ENCODE measurements around the gene FOXJ3.

Gene FOXJ3

GRCh38 chr1:42302034-42302433, 33.0 kb downstream of the FOXJ3 start:
- Histone ChIP-seq H3K9me3 (replicated peaks; ENCODE audit: low read length) (no peaks in the 10 kb centered on the region), H3K27me3 (ENCODE audit: control insufficient read depth, insufficient read depth, low read length) (no peaks in the 10 kb centered on the region), H3K9ac (ENCODE audit: low read depth, low read length) (no peak overlapping the region), H3K36me3 (ENCODE audit: insufficient read depth, low read length) (peaks cover 21% of the 10 kb centered on the region), H3K4me1 (ENCODE audit: control insufficient read depth, insufficient read depth, low read length) (peaks cover 3% of the 10 kb centered on the region), H3K4me3 (ENCODE audit: low read length) (no peak overlapping the region), H3K4me2 (ENCODE audit: low read length) (no peak overlapping the region)

- Histone ChIP-seq H3K9me3 (replicated peaks; ENCODE audit: low read length) (no peaks in the 10 kb centered on the region), H3K36me3 (ENCODE audit: insufficient read depth, low read length) (peaks cover 9% of the 10 kb centered on the region), H3K27me3 (ENCODE audit: control insufficient read depth, insufficient read depth, low read length) (no peaks in the 10 kb centered on the region), H3K4me2 (ENCODE audit: low read length) (no peak overlapping the region), H3K9ac (ENCODE audit: low read depth, low read length) (no peak overlapping the region), H3K4me1 (ENCODE audit: control insufficient read depth, insufficient read depth, low read length) (no peaks in the 10 kb centered on the region), H3K4me3 (ENCODE audit: low read length) (no peak overlapping the region)
Observed at GRCh38 chr1:42298520-42298919, 36.5 kb downstream of the FOXJ3 start.

GRCh38 chr1:42295816-42296215, 39.2 kb downstream of the FOXJ3 start:
- no peaks in the 10 kb centered on the region for H3K36me3 ChIP-seq (ENCODE audit: insufficient read depth, low read length)
- no peaks in the 10 kb centered on the region for H3K27me3 ChIP-seq (ENCODE audit: control insufficient read depth, insufficient read depth, low read length)
- H3K9me3 ChIP-seq (replicated peaks; ENCODE audit: low read length): no peaks in the 10 kb centered on the region
- H3K4me3 ChIP-seq (ENCODE audit: low read length): no peak overlapping the region
- no peak overlapping the region for H3K4me2 ChIP-seq (ENCODE audit: low read length)
- no peak overlapping the region for H3K9ac ChIP-seq (ENCODE audit: low read depth, low read length)
- H3K4me1 ChIP-seq (ENCODE audit: control insufficient read depth, insufficient read depth, low read length): no peaks in the 10 kb centered on the region

GRCh38 chr1:42290130-42290529, 44.9 kb downstream of the FOXJ3 start:
- H3K4me3 ChIP-seq (ENCODE audit: low read length): no peak overlapping the region
- no peaks in the 10 kb centered on the region for H3K27me3 ChIP-seq (ENCODE audit: control insufficient read depth, insufficient read depth, low read length)
- H3K9me3 ChIP-seq (replicated peaks; ENCODE audit: low read length): no peaks in the 10 kb centered on the region
- no peaks in the 10 kb centered on the region for H3K36me3 ChIP-seq (ENCODE audit: insufficient read depth, low read length)
- no peak overlapping the region for H3K4me2 ChIP-seq (ENCODE audit: low read length)
- H3K9ac ChIP-seq (ENCODE audit: low read depth, low read length): no peak overlapping the region
- H3K4me1 ChIP-seq (ENCODE audit: control insufficient read depth, insufficient read depth, low read length): peaks cover 6% of the 10 kb centered on the region

GRCh38 chr1:42288311-42288985, 46.6 kb downstream of the FOXJ3 start:
- H3K4me1 ChIP-seq (ENCODE audit: control insufficient read depth, insufficient read depth, low read length): peaks cover 8% of the 10 kb centered on the region
- no peak overlapping the region for H3K4me3 ChIP-seq (ENCODE audit: low read length)

GRCh38 chr1:42282867-42283583, 52.0 kb downstream of the FOXJ3 start:
- no peak overlapping the region for H3K4me2 ChIP-seq (ENCODE audit: low read length)
- peaks cover 25% of the 10 kb centered on the region for H3K4me1 ChIP-seq (ENCODE audit: control insufficient read depth, insufficient read depth, low read length)
- no peak overlapping the region for H3K9ac ChIP-seq (ENCODE audit: low read depth, low read length)
- peaks cover 4% of the 10 kb centered on the region for H3K36me3 ChIP-seq (ENCODE audit: insufficient read depth, low read length)
- H3K27me3 ChIP-seq (ENCODE audit: control insufficient read depth, insufficient read depth, low read length): no peaks in the 10 kb centered on the region
- H3K9me3 ChIP-seq (replicated peaks; ENCODE audit: low read length): no peaks in the 10 kb centered on the region
- H3K4me3 ChIP-seq (ENCODE audit: low read length): no peak overlapping the region

More at GRCh38 chr1:42288311-42288985, 46.6 kb downstream of the FOXJ3 start:
- H3K9ac ChIP-seq (ENCODE audit: low read depth, low read length): no peak overlapping the region
- no peak overlapping the region for H3K4me2 ChIP-seq (ENCODE audit: low read length)
- no peaks in the 10 kb centered on the region for H3K36me3 ChIP-seq (ENCODE audit: insufficient read depth, low read length)
- no peaks in the 10 kb centered on the region for H3K9me3 ChIP-seq (replicated peaks; ENCODE audit: low read length)
- no peaks in the 10 kb centered on the region for H3K27me3 ChIP-seq (ENCODE audit: control insufficient read depth, insufficient read depth, low read length)

GRCh38 chr1:42282024-42282579, 52.9 kb downstream of the FOXJ3 start:
- peaks cover 7% of the 10 kb centered on the region for H3K36me3 ChIP-seq (ENCODE audit: insufficient read depth, low read length)
- no peak overlapping the region for H3K4me2 ChIP-seq (ENCODE audit: low read length)
- H3K4me3 ChIP-seq (ENCODE audit: low read length): no peak overlapping the region
- peaks cover 25% of the 10 kb centered on the region for H3K4me1 ChIP-seq (ENCODE audit: control insufficient read depth, insufficient read depth, low read length)
- no peak overlapping the region for H3K9ac ChIP-seq (ENCODE audit: low read depth, low read length)
- H3K9me3 ChIP-seq (replicated peaks; ENCODE audit: low read length): no peaks in the 10 kb centered on the region
- H3K27me3 ChIP-seq (ENCODE audit: control insufficient read depth, insufficient read depth, low read length): no peaks in the 10 kb centered on the region

- no peak overlapping the region for H3K4me3 ChIP-seq (ENCODE audit: low read length)
- peaks cover 25% of the 10 kb centered on the region for H3K4me1 ChIP-seq (ENCODE audit: control insufficient read depth, insufficient read depth, low read length)
- H3K27me3 ChIP-seq (ENCODE audit: control insufficient read depth, insufficient read depth, low read length): no peaks in the 10 kb centered on the region
- no peak overlapping the region for H3K4me2 ChIP-seq (ENCODE audit: low read length)
- H3K9ac ChIP-seq (ENCODE audit: low read depth, low read length): no peak overlapping the region
- H3K9me3 ChIP-seq (replicated peaks; ENCODE audit: low read length): no peaks in the 10 kb centered on the region
- H3K36me3 ChIP-seq (ENCODE audit: insufficient read depth, low read length): peaks cover 7% of the 10 kb centered on the region
Observed at GRCh38 chr1:42280821-42281220, 54.2 kb downstream of the FOXJ3 start.

GRCh38 chr1:42279055-42279454, 56.0 kb downstream of the FOXJ3 start:
- H3K9ac ChIP-seq (ENCODE audit: low read depth, low read length): peak overlapping the region; percentile 16
- H3K4me2 ChIP-seq (ENCODE audit: low read length): peak overlapping the region; percentile 58
- peaks cover 25% of the 10 kb centered on the region for H3K4me1 ChIP-seq (ENCODE audit: control insufficient read depth, insufficient read depth, low read length)
- H3K9me3 ChIP-seq (replicated peaks; ENCODE audit: low read length): no peaks in the 10 kb centered on the region
- H3K4me3 ChIP-seq (ENCODE audit: low read length): no peak overlapping the region
- H3K27me3 ChIP-seq (ENCODE audit: control insufficient read depth, insufficient read depth, low read length): no peaks in the 10 kb centered on the region
- H3K36me3 ChIP-seq (ENCODE audit: insufficient read depth, low read length): peaks cover 11% of the 10 kb centered on the region

GRCh38 chr1:42272920-42273319, 62.1 kb downstream of the FOXJ3 start:
- Histone ChIP-seq H3K9ac (ENCODE audit: low read depth, low read length) (no peak overlapping the region), H3K4me2 (ENCODE audit: low read length) (no peak overlapping the region), H3K27me3 (ENCODE audit: control insufficient read depth, insufficient read depth, low read length) (no peaks in the 10 kb centered on the region), H3K36me3 (ENCODE audit: insufficient read depth, low read length) (peaks cover 6% of the 10 kb centered on the region), H3K4me1 (ENCODE audit: control insufficient read depth, insufficient read depth, low read length) (no peaks in the 10 kb centered on the region), H3K9me3 (replicated peaks; ENCODE audit: low read length) (no peaks in the 10 kb centered on the region), H3K4me3 (ENCODE audit: low read length) (no peak overlapping the region)

GRCh38 chr1:42267904-42268303, 67.1 kb downstream of the FOXJ3 start:
- peaks cover 14% of the 10 kb centered on the region for H3K36me3 ChIP-seq (ENCODE audit: insufficient read depth, low read length)
- no peaks in the 10 kb centered on the region for H3K9me3 ChIP-seq (replicated peaks; ENCODE audit: low read length)
- H3K4me2 ChIP-seq (ENCODE audit: low read length): no peak overlapping the region
- no peaks in the 10 kb centered on the region for H3K27me3 ChIP-seq (ENCODE audit: control insufficient read depth, insufficient read depth, low read length)
- no peak overlapping the region for H3K4me3 ChIP-seq (ENCODE audit: low read length)
- no peaks in the 10 kb centered on the region for H3K4me1 ChIP-seq (ENCODE audit: control insufficient read depth, insufficient read depth, low read length)
- H3K9ac ChIP-seq (ENCODE audit: low read depth, low read length): no peak overlapping the region
